NCI-H510A (cell line): ENCODE results near the gene CDC42BPA.
"Not testable (repeated sequence)": the region's sequence is repeated elsewhere in the genome, so short reads cannot be mapped to it uniquely, and the experiment has no call there.

Experiments
- DNase-seq: peaks from one replicate; lab custom pipeline; 2025; lab: John Stamatoyannopoulos, UW

The CDC42BPA gene

DNA sequence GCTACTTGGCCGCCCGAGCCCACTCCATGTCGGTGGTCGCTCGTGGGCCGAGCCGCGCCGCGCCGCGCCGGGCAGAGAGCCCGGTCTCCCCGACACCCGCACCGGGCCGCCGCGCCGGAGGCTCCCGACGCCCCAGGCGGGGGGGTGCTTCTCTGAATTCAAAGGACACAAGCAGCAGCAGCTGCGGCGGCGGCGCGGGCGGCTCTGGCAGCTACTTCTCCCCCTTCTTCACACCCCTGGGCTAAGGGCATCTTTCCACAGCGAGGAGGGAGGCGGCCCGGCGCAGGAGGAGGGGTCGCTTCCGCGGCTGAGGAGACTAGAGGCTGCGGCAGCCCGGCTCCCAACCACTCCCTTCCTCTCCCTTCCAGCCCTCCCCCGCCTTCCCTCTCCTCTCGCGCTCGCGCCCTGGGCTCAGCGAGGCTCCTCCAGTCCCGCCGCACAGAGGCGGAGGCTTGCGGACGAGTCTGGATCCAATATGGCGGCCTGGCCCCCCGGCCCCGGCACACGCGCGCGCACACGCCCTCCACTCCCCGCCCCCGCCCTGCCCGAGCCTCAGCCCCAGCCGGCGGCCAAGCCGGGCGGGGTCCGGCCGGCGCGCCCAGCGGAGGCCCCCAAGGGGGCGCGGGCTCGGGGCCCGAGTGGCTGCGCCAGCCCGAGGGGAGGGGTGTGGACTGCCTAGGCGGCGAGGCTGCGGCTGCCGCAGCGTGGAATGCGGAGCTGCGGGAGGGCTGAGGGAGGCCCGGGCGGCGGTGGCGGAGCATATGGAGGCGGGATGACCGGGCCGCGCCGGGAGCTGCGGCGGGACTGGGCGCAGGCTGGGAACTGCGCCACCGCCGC is at the start of gene CDC42BPA:
Gene CDC42BPA, minus strand, starts transcription at position 477 of the 837 bp plus-strand sequence. CDS start 1,310 bp downstream, outside the sequence.
- DNase-seq: peak; percentile 79

GRCh38 chr1:227368009-227368408 is 49.7 kb upstream of the CDC42BPA start:
- no peak for DNase-seq

DNA sequence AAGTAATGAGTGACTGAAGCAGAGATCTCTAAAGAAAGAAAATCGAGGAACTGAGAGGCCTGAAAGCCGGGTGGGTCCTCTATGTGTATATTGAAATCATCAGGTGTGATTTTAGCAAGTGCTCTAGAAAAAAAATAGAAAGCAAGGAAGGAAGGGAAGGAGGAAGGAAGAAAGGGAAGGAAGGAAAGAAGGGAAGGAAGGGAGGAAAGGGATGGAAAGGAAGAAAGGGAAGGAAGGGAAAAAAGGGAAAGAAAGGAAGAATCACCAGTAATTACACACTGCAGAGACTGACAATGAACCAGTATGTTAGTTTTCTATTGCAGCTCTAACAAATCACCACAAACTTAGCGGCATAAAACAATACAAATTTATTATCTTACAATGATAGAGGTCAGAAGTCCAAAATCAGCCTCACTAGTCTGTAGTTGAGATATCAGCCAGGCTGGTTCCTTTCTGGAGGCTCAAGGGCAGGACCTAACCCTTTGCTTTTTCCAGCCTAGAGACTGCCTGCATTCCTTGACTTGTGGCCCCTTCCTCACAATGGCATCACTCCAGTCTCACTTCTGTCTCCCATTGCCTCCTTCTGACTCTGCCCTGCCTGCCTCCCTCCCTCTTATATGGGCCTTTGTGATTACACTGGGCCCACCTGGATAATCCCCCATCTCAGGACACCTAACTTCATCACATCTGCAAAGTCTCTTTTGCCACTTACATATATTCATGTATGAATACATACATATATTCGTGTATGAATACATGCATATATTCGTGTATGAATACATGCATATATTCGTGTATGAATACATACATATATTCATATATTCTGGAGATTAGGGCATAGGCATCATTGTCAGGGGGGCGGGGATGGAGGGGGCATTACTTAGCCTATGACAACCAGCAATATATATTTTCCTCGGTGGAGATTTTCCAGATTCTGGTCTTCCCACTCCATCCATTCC is 47.5 kb upstream of the CDC42BPA start:
- no peak for DNase-seq

DNA sequence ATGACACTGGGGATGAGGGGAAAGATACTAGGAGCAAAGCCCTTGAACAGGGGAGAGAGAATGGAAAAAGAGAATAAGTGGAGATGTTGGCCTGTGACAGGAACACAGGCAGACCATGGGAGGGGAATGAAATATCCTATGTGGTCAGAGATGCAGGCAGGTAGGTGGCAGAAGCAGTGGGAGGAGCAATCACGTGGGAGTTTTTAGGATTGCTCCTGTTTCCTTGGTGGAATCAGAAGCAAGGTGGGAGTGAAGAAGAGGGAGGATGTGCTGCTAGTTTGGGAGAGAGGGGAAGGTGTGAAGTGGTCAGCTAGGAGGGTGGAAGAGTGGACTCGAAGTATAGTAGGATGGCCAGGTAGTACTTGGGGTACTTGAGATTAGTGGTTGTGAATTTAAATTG is 46.4 kb upstream of the CDC42BPA start:
- DNase-seq: no peak

GRCh38 chr1:227363825-227364224 is 45.5 kb upstream of the CDC42BPA start:
- no peak for DNase-seq

DNA sequence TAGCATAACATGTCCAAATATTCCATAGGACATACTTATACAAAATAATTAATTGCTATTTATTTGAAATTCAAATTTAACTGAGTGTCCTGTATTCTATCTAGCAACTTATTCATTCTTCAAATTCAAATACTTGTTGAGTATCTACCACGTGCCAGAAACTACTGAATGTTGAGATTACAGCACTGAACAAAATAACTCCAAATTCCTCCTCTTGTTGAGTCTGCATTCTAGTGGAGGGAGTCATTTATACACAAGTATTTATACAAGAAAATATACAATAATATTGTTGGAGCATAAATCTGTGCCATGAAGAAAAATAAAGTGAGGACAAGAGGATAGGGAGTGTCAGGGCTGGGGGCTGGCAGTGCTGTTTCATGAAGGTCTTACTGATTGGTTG is 43.7 kb upstream of the CDC42BPA start:
- DNase-seq: no peak

GRCh38 chr1:227357927-227358302 is 39.6 kb upstream of the CDC42BPA start:
- no peak for DNase-seq

GRCh38 chr1:227357171-227357926 is 39.1 kb upstream of the CDC42BPA start:
- DNase-seq: no peak

DNA sequence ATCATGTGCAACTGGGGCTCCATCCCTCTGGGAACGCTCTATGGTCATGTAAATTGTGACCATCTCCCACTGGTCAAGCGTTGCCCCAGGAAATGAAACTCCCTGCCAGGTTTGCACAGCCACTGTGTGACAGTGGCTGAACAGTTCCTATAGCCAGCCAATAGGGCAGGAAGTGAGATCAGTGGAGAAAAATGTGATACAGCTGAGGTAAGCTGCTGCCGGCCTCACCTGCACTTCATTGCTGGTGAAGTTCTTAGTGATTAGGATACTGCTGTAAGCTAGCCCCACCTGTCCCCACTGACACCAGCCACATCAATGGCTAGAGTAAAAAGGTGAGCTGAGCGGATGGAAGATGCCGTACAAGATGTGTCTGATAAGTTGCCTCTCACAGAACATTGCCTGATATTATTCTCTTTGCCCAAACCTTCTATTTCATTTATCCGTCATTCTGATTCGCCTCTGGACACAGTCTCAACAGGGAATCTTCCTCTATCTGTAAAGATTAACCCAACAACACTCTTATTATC is 38.4 kb upstream of the CDC42BPA start:
- DNase-seq: no peak

DNA sequence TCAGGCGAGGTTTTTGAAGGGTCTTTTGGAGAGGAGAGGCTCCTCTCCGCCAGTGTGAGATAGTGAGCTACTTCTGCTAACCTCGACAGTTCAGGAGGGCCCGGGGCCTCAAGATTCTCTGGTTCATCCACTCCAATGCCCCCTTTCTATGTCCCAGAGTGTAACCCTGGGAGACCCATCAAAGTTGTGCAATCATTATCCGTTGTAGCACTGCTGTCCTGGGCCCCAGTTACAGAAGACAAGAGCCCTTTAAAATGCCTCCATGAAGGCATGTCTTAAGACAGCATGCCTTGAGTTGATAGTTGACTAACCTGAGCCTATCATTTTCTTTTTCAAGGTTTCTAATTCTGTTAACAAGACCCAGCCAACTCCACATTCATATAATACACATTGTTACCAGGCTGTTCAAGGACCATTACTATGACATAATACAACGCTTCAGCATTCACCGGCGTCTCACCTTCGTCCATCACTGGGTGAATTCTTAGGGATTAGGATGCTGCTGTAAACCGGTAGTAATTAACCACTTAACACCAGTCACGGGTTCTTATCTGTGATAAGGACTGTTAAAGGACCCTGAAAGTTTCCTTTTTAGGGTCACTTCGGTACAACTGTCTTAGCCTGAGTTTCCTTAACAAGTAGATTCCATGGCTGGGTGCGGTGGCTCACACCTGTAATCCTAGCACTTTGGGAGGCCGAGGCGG is 37.4 kb upstream of the CDC42BPA start:
- DNase-seq: no peak

GRCh38 chr1:227353186-227353585 is 34.9 kb upstream of the CDC42BPA start:
- no peak for DNase-seq

DNA sequence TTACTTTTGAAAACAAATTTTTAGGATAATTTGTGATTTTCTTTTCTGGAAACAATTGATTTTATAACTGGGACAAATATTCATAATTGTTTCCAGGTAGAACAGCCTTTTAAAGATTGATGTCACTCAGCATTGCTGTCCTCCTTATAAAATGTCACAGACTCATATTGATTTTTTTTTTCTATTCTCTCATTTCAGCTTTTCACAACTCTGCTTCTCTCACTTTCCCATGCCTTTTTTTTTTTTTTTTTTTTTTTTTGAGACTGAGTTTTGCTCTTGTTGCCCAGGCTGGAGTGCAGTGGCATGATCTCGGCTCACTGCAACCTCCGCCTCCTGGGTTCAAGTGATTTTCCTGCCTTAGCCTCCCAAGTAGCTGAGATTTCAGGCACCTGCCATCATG is 33.9 kb upstream of the CDC42BPA start:
- DNase-seq: not testable (repeated sequence)

DNA sequence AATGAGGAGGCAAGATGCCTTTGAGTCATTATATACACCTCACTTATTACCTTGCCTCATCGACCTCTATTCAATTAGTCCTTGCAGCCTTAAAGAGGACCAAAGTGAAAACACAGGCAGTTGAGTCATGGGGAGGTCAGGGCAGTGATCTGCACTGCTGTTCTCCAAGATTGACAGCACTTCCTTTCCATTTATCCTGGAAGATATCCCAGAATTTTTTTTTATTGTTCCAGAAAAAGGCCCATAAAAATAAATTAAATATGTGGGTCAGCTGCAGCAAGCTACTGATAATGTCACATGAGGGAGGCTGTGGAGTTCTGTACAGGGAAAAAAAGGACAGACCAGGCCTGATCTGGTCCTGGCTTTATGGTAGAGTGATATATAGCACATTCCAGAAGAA is 33.2 kb upstream of the CDC42BPA start:
- no peak for DNase-seq

DNA sequence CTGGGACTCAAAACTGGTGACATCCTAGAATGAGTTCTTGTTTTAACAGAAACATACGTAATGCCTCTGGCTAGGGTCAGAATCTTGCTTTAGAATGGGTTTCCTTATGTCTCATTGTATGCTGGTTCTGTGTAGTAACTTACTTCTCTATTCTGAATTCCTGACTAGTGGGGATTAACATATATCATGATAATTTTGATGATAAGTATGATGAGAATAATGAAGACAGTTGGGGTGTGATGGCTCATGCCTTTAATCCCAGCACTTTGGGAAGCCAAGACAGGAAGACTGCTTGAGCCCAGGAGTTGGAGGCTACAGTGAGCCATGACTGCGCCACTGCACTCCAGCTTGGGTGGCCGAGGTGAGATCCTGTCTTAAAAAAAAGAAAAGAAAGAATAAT is 31.7 kb upstream of the CDC42BPA start:
- DNase-seq: no peak

DNA sequence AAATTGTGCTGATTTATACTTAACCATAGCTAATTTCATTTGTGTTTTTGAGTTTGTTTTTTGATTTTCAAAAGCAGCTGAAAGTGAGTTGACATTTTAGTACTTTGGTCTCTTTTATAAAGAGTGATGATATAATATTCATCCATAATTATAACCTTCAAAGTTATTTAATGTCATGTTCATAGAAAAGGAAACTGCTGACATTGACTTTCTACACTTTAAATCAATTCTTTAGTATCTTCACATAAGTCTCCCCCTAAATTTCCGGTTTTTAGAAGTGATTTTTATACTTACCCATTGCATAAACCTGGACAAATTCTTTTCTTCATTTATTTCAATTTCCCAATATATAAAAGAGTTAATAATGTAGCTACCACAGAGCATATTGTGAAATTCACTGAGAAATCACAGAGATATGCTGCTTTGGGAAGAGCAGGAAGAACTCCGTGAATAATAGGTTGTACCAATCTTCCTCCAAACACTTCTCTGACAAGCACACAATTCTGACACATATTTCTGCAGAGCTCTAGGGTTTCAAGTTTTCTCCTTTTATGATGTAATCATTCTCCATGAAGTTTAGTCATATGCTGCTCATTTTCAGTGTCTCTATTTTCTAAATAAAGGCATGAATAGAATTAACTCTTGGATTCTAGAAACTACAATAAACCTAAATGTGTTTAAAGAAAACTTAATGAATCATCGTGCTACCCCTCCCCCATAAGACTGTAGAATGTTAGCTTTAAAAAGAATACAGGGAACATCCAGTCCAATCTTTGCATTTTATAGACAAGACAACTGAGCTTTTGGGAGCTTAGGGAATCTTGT is 25.6 kb upstream of the CDC42BPA start:
- DNase-seq: no peak

GRCh38 chr1:227343206-227343605 is 24.9 kb upstream of the CDC42BPA start:
- no peak for DNase-seq

- no peak for DNase-seq
Observed at GRCh38 chr1:227342075-227342829, 24.0 kb upstream of the CDC42BPA start.

- DNase-seq: not testable (repeated sequence)
Observed at GRCh38 chr1:227336136-227336535, 17.8 kb upstream of the CDC42BPA start.

DNA sequence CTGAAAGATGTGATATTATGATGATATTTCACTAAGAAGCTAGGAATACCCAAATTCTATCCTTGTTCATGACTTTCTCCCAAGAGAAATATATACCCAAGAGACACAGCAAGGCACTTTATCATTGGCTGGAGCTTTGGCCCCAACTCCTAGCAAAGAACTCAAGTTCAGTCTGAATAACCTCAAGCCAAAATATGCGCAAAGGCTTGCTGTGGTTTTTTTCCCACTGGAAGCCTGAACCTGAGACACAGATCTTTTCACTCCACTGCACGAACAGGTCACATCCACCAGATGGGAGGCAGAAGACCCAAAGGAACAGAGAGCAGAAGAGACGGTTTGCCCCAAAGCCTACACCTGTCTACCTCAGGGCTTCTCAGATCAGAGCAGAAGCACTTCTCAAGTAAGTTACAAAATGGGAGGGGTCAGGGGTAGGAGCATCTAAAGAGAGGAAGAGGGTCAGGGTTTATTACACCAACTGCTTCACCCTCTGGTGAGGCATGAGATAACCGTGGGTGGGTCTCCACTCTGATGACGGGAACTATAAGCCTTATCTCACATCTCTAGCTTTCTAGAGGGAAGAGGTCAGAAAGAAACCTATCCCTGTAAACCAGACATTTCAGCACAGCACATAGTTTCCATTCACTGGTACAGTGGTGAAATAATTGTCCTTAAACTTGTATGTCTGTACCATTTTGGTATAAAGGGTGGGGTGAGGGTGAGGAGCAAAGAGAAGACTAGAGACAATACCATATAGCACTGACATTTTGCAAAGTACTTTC is 17.1 kb upstream of the CDC42BPA start:
- no peak for DNase-seq
